ENCODE results near the gene ITGA11. TPM values are rescaled to one million over a fixed set of nuclear protein-coding genes. Genes with fewer than 3 reads are reported as not detected.
A peak's percentile ranks its signal among the peaks of the same experiment; 100 is the strongest.

Gene ITGA11
- total and polyA plus RNA-seq, 8 donors = 0.08 to 12.1 (median 2.0) TPM

GRCh38 chr15:68340726-68341671, 91.0 kb downstream of the ITGA11 start:
- Histone ChIP-seq H3K9me3 (no peaks in the 10 kb centered on the region), H3K27me3 (no peaks in the 10 kb centered on the region), H3K4me1 (peaks cover 0 to 21% (median 16%) of the 10 kb centered on the region in 4 donors), H3K4me3 (no peak overlapping the region), H3K36me3 (no peaks in the 10 kb centered on the region), H3K27ac (peak overlapping the region in 4 of 5 donors; percentile 4 to 30 (median 14))
- 60 to 69% (median 62%) methylated on average over 15 of the region's 15 CpGs for WGBS, 5 donors
- no peak for TF ChIP-seq EP300 (IDR thresholded peaks at IDR 0.05)
- TF ChIP-seq POLR2A (IDR thresholded peaks at IDR 0.05) = no peak
- TF ChIP-seq POLR2AphosphoS5 (IDR thresholded peaks at IDR 0.05) = no peak
- no peak for TF ChIP-seq CTCF (IDR thresholded peaks at IDR 0.05)
- no peak for DNase-seq
- intact Hi-C loops (cut with DNase I; ENCODE audit: low total_unique reads) = no loop called here

- Histone ChIP-seq H3K4me3 (no peak overlapping the region), H3K36me3 (no peaks in the 10 kb centered on the region), H3K27ac (no peak overlapping the region), H3K4me1 (peaks cover 0 to 24% (median 17%) of the 10 kb centered on the region in 4 donors), H3K27me3 (no peaks in the 10 kb centered on the region), H3K9me3 (no peaks in the 10 kb centered on the region)
- 92 to 97% (median 95%) methylated on average over 10 of the region's 10 CpGs for WGBS, 5 donors
- no peak for DNase-seq
- intact Hi-C loops (cut with DNase I; ENCODE audit: low total_unique reads) = no loop called here
- no peak for TF ChIP-seq EP300 (IDR thresholded peaks at IDR 0.05)
- TF ChIP-seq POLR2AphosphoS5 (IDR thresholded peaks at IDR 0.05) = no peak
- no peak for TF ChIP-seq CTCF (IDR thresholded peaks at IDR 0.05)
- no peak for TF ChIP-seq POLR2A (IDR thresholded peaks at IDR 0.05)
Measured at GRCh38 chr15:68339481-68339880, 92.5 kb downstream of the ITGA11 start.

- H3K27ac ChIP-seq = no peak overlapping the region
- H3K4me3 ChIP-seq = no peak overlapping the region
- TF ChIP-seq POLR2A (IDR thresholded peaks at IDR 0.05) (no peak), POLR2AphosphoS5 (IDR thresholded peaks at IDR 0.05) (no peak), CTCF (IDR thresholded peaks at IDR 0.05) (no peak), EP300 (IDR thresholded peaks at IDR 0.05) (no peak)
- no peaks in the 10 kb centered on the region for H3K27me3 ChIP-seq
- H3K36me3 ChIP-seq = no peaks in the 10 kb centered on the region
- peaks cover 0 to 32% (median 17%) of the 10 kb centered on the region in 4 donors for H3K4me1 ChIP-seq
- intact Hi-C loops (cut with DNase I; ENCODE audit: low total_unique reads) = no loop called here
- H3K9me3 ChIP-seq = no peaks in the 10 kb centered on the region
- WGBS, 5 donors = 55 to 64% (median 63%) methylated on average over 6 of the region's 6 CpGs
- no peak for DNase-seq
Measured at GRCh38 chr15:68337826-68338225, 94.1 kb downstream of the ITGA11 start.

- intact Hi-C loops (cut with DNase I; ENCODE audit: low total_unique reads) = no loop called here
- H3K27ac ChIP-seq = no peak overlapping the region
- H3K4me1 ChIP-seq = peaks cover 0 to 21% (median 8%) of the 10 kb centered on the region in 4 donors
- WGBS, 5 donors = 80 to 87% (median 84%) methylated on average over 7 of the region's 7 CpGs
- TF ChIP-seq CTCF (IDR thresholded peaks at IDR 0.05) (no peak), POLR2A (IDR thresholded peaks at IDR 0.05) (no peak), POLR2AphosphoS5 (IDR thresholded peaks at IDR 0.05) (no peak), EP300 (IDR thresholded peaks at IDR 0.05) (no peak)
- no peaks in the 10 kb centered on the region for H3K9me3 ChIP-seq
- H3K4me3 ChIP-seq = no peak overlapping the region
- no peak for DNase-seq
- H3K36me3 ChIP-seq = no peaks in the 10 kb centered on the region
- no peaks in the 10 kb centered on the region for H3K27me3 ChIP-seq
Measured at GRCh38 chr15:68336516-68336915, 95.4 kb downstream of the ITGA11 start.

All from stomach (tissue), 9 donors.